HG02973 (cell line): ENCODE data around the gene SDR42E2.

Experiments
- ATAC-seq: cut with Tn5 transposase; IDR thresholded peaks from one replicate; pipeline ENCODE4 v1.9.1; 2021; ENCODE audit warnings: moderate library complexity; ENCODE audit not compliant: unreplicated experiment

Gene SDR42E2

GRCh38 chr16:22240023-22240710 is 77.9 kb downstream of the SDR42E2 start:
- ATAC-seq = no peak
